BLaER1 (cell line): ENCODE data around the gene CEP104.

Experiments used
- H3K27ac ChIP-seq: shearing (Covaris generic); formaldehyde crosslinking; 2 replicates; pipeline ENCODE4 v1.8.1; 2022
- H3K27me3 ChIP-seq: shearing (Covaris generic); formaldehyde crosslinking; 2 replicates; pipeline ENCODE4 v1.8.1; 2022
- H3K36me3 ChIP-seq: shearing (Covaris generic); formaldehyde crosslinking; 2 replicates; pipeline ENCODE4 v1.8.1; 2022
- H3K4me1 ChIP-seq: shearing (Covaris generic); formaldehyde crosslinking; 2 replicates; pipeline ENCODE4 v1.8.1; 2022
- H3K4me2 ChIP-seq: shearing (Covaris generic); formaldehyde crosslinking; 2 replicates; pipeline ENCODE4 v1.8.1; 2022
- H3K4me3 ChIP-seq: shearing (Covaris generic); formaldehyde crosslinking; 2 replicates; pipeline ENCODE4 v1.8.1; 2022
- H3K9ac ChIP-seq: shearing (Covaris generic); formaldehyde crosslinking; 2 replicates; pipeline ENCODE4 v1.8.1; 2022
- H3K9me3 ChIP-seq: shearing (Covaris generic); formaldehyde crosslinking; 2 replicates; pipeline ENCODE4 v1.8.1; 2022
- H4K20me1 ChIP-seq: shearing (Covaris generic); formaldehyde crosslinking; 2 replicates; pipeline ENCODE4 v1.8.1; 2022
- Cebpa-rat ChIP-seq: shearing (Covaris generic); IDR thresholded peaks from 2 replicates; pipeline ENCODE4 v1.8.1; 2022

The CEP104 gene

GRCh38 chr1:3885611-3886010 lies 28.6 kb upstream of the CEP104 start:
- Histone ChIP-seq H3K36me3 (peaks cover 88% of the 10 kb centered on the region), H3K4me3 (no peak overlapping the region), H3K9ac (no peak overlapping the region), H3K27ac (no peak overlapping the region), H4K20me1 (peaks cover 20% of the 10 kb centered on the region), H3K4me1 (peaks cover 15% of the 10 kb centered on the region), H3K27me3 (no peaks in the 10 kb centered on the region), H3K4me2 (no peak overlapping the region), H3K9me3 (no peaks in the 10 kb centered on the region)
- no peak for TF ChIP-seq Cebpa-rat

GRCh38 chr1:3884966-3885365 lies 28.0 kb upstream of the CEP104 start:
- Histone ChIP-seq H3K27ac (no peak overlapping the region), H4K20me1 (peaks cover 14% of the 10 kb centered on the region), H3K4me1 (peaks cover 14% of the 10 kb centered on the region), H3K36me3 (peaks cover 88% of the 10 kb centered on the region), H3K4me3 (no peak overlapping the region), H3K4me2 (no peak overlapping the region), H3K9me3 (no peaks in the 10 kb centered on the region), H3K9ac (no peak overlapping the region), H3K27me3 (no peaks in the 10 kb centered on the region)
- TF ChIP-seq Cebpa-rat, result no peak

- Histone ChIP-seq H3K4me2 (no peak overlapping the region), H3K27me3 (no peaks in the 10 kb centered on the region)
Measured at GRCh38 chr1:3883194-3883925, 26.3 kb upstream of the CEP104 start.

GRCh38 chr1:3881193-3881480 lies 24.1 kb upstream of the CEP104 start:
- peaks cover 9% of the 10 kb centered on the region for H4K20me1 ChIP-seq
- H3K4me2 ChIP-seq, result peak overlapping the region; percentile 45
- no peaks in the 10 kb centered on the region for H3K27me3 ChIP-seq
- H3K4me1 ChIP-seq, result peaks cover 14% of the 10 kb centered on the region
- H3K36me3 ChIP-seq, result peaks cover 87% of the 10 kb centered on the region
- H3K9me3 ChIP-seq, result peaks cover 13% of the 10 kb centered on the region
- H3K27ac ChIP-seq, result peak overlapping the region; percentile 69
- H3K9ac ChIP-seq, result peak overlapping the region; percentile 2; the same call in 1 of the 2 replicates
- no peak for TF ChIP-seq Cebpa-rat
- H3K4me3 ChIP-seq, result no peak overlapping the region

More at GRCh38 chr1:3883194-3883925, 26.3 kb upstream of the CEP104 start:
- H3K9ac ChIP-seq, result no peak overlapping the region
- H3K9me3 ChIP-seq, result peaks cover 11% of the 10 kb centered on the region
- no peak overlapping the region for H3K27ac ChIP-seq
- peaks cover 11% of the 10 kb centered on the region for H4K20me1 ChIP-seq
- TF ChIP-seq Cebpa-rat, result no peak
- peaks cover 88% of the 10 kb centered on the region for H3K36me3 ChIP-seq
- no peak overlapping the region for H3K4me3 ChIP-seq
- peaks cover 14% of the 10 kb centered on the region for H3K4me1 ChIP-seq

GRCh38 chr1:3880429-3881192 lies 23.6 kb upstream of the CEP104 start:
- H3K4me3 ChIP-seq, result no peak overlapping the region
- H3K36me3 ChIP-seq, result peaks cover 87% of the 10 kb centered on the region
- H3K4me2 ChIP-seq, result peak overlapping the region; percentile 45
- H3K9me3 ChIP-seq, result peaks cover 13% of the 10 kb centered on the region
- TF ChIP-seq Cebpa-rat, result no peak
- peaks cover 4% of the 10 kb centered on the region for H4K20me1 ChIP-seq
- peak overlapping the region; percentile 69 for H3K27ac ChIP-seq
- H3K4me1 ChIP-seq, result peaks cover 14% of the 10 kb centered on the region
- H3K9ac ChIP-seq, result peak overlapping the region; percentile 2; the same call in 1 of the 2 replicates
- no peaks in the 10 kb centered on the region for H3K27me3 ChIP-seq

- Histone ChIP-seq H3K4me1 (peaks cover 14% of the 10 kb centered on the region), H3K9me3 (peaks cover 13% of the 10 kb centered on the region), H3K4me3 (no peak overlapping the region), H3K36me3 (peaks cover 89% of the 10 kb centered on the region), H4K20me1 (no peaks in the 10 kb centered on the region), H3K27ac (peak overlapping the region; percentile 69; the same call in 1 of the 2 replicates), H3K27me3 (no peaks in the 10 kb centered on the region), H3K4me2 (no peak overlapping the region), H3K9ac (no peak overlapping the region)
- no peak for TF ChIP-seq Cebpa-rat
Measured at GRCh38 chr1:3879787-3880428, 22.9 kb upstream of the CEP104 start.

- H4K20me1 ChIP-seq, result no peaks in the 10 kb centered on the region
- H3K9me3 ChIP-seq, result peaks cover 13% of the 10 kb centered on the region
- no peak for TF ChIP-seq Cebpa-rat
- H3K4me2 ChIP-seq, result no peak overlapping the region
- no peak overlapping the region for H3K27ac ChIP-seq
- H3K36me3 ChIP-seq, result peaks cover 88% of the 10 kb centered on the region
- H3K4me1 ChIP-seq, result peaks cover 14% of the 10 kb centered on the region
- H3K27me3 ChIP-seq, result no peaks in the 10 kb centered on the region
- H3K9ac ChIP-seq, result no peak overlapping the region
- H3K4me3 ChIP-seq, result no peak overlapping the region
Measured at GRCh38 chr1:3879099-3879498, 22.1 kb upstream of the CEP104 start.

- Histone ChIP-seq H3K4me3 (no peak overlapping the region), H3K4me2 (no peak overlapping the region), H3K36me3 (peaks cover 97% of the 10 kb centered on the region), H3K27ac (no peak overlapping the region), H3K27me3 (no peaks in the 10 kb centered on the region), H4K20me1 (no peaks in the 10 kb centered on the region), H3K9ac (no peak overlapping the region), H3K4me1 (peaks cover 14% of the 10 kb centered on the region), H3K9me3 (peaks cover 13% of the 10 kb centered on the region)
- no peak for TF ChIP-seq Cebpa-rat
Measured at GRCh38 chr1:3876716-3877115, 19.7 kb upstream of the CEP104 start.

- peaks cover 13% of the 10 kb centered on the region for H3K9me3 ChIP-seq
- H3K36me3 ChIP-seq, result peaks cover 96% of the 10 kb centered on the region
- no peak overlapping the region for H3K4me3 ChIP-seq
- no peak overlapping the region for H3K27ac ChIP-seq
- peaks cover 13% of the 10 kb centered on the region for H3K4me1 ChIP-seq
- H3K27me3 ChIP-seq, result no peaks in the 10 kb centered on the region
- H4K20me1 ChIP-seq, result peaks cover 11% of the 10 kb centered on the region; the same call in 1 of the 2 replicates
- H3K9ac ChIP-seq, result no peak overlapping the region
- no peak for TF ChIP-seq Cebpa-rat
- no peak overlapping the region for H3K4me2 ChIP-seq
Measured at GRCh38 chr1:3874736-3875135, 17.7 kb upstream of the CEP104 start.

GRCh38 chr1:3872546-3872945 lies 15.5 kb upstream of the CEP104 start:
- H3K4me2 ChIP-seq, result no peak overlapping the region
- no peak overlapping the region for H3K27ac ChIP-seq
- H3K4me3 ChIP-seq, result no peak overlapping the region
- no peaks in the 10 kb centered on the region for H3K27me3 ChIP-seq
- peaks cover 23% of the 10 kb centered on the region for H3K4me1 ChIP-seq
- H3K9ac ChIP-seq, result no peak overlapping the region
- no peaks in the 10 kb centered on the region for H3K9me3 ChIP-seq
- TF ChIP-seq Cebpa-rat, result no peak
- peaks cover 16% of the 10 kb centered on the region; the same call in 1 of the 2 replicates for H4K20me1 ChIP-seq
- H3K36me3 ChIP-seq, result peaks cover 95% of the 10 kb centered on the region
